Measurements from ENCODE around the gene MINAR2.

DNA sequence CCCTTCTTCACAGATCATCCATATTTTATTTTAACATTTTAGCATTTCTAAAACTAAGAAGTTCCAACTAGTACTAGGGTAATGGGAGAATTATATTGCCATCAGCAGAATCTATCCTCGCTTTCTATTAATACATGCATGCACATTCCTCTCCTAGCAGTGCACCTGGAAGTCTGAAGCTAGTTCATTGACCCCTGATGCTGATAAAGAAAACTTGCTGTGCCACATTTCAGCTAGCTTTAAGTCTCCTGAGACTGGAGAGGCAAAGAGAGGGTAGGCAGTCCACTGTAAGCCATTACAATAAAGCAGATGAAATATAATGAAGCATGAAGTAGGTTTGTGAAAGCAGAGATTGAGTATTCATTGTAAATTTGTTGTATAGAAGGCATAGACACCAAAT lies 15.8 kb downstream of the MINAR2 start:
- TF ChIP-seq, protein P1, sequence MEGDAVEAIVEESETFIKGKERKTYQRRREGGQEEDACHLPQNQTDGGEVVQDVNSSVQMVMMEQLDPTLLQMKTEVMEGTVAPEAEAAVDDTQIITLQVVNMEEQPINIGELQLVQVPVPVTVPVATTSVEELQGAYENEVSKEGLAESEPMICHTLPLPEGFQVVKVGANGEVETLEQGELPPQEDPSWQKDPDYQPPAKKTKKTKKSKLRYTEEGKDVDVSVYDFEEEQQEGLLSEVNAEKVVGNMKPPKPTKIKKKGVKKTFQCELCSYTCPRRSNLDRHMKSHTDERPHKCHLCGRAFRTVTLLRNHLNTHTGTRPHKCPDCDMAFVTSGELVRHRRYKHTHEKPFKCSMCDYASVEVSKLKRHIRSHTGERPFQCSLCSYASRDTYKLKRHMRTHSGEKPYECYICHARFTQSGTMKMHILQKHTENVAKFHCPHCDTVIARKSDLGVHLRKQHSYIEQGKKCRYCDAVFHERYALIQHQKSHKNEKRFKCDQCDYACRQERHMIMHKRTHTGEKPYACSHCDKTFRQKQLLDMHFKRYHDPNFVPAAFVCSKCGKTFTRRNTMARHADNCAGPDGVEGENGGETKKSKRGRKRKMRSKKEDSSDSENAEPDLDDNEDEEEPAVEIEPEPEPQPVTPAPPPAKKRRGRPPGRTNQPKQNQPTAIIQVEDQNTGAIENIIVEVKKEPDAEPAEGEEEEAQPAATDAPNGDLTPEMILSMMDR (IDR thresholded peaks at IDR 0.05; ENCODE audit: low read depth, low read length) = no peak
- TF ChIP-seq POLR2A (IDR thresholded peaks at IDR 0.05; ENCODE audit: extremely low read depth, insufficient read length) (no peak), MAX (IDR thresholded peaks at IDR 0.05; ENCODE audit: low read depth, low read length) (no peak), MYC (IDR thresholded peaks at IDR 0.05; ENCODE audit: low read depth, low read length) (no peak)

Data from NB4 (cell line).